Osteocyte (in vitro differentiated cells): ENCODE measurements around the gene SLC25A46. TPM values are rescaled to one million over a fixed set of nuclear protein-coding genes. Genes with fewer than 3 reads are reported as not detected.

ENCODE experiments used
- DNase-seq: peaks from one replicate; pipeline ENCODE4 v3.0.0; 2021; ENCODE audit warnings: mixed read lengths; ENCODE audit not compliant: unreplicated experiment; ENCODE audit errors: extremely low spot score
- H3K27ac Mint-ChIP-seq: one replicate; pipeline ENCODE4 v1.8.0; 2021; ENCODE audit warnings: mild to moderate bottlenecking, mixed read lengths; ENCODE audit not compliant: unreplicated experiment
- H3K27me3 Mint-ChIP-seq: one replicate; pipeline ENCODE4 v1.8.0; 2021; ENCODE audit warnings: mixed read lengths; ENCODE audit not compliant: unreplicated experiment
- H3K36me3 Mint-ChIP-seq: one replicate; pipeline ENCODE4 v1.8.0; 2021; ENCODE audit warnings: mixed read lengths; ENCODE audit not compliant: unreplicated experiment
- H3K4me1 Mint-ChIP-seq: one replicate; pipeline ENCODE4 v1.8.0; 2021; ENCODE audit warnings: mixed read lengths; ENCODE audit not compliant: unreplicated experiment
- H3K4me3 Mint-ChIP-seq: one replicate; pipeline ENCODE4 v1.8.0; 2021; ENCODE audit warnings: mild to moderate bottlenecking, moderate library complexity, mixed read lengths; ENCODE audit not compliant: unreplicated experiment
- H3K9me3 Mint-ChIP-seq: one replicate; pipeline ENCODE4 v1.8.0; 2021; ENCODE audit warnings: mixed read lengths; ENCODE audit not compliant: unreplicated experiment
- total RNA-seq: library from RNA; stranded (reverse); gene quantifications from 2 replicates; pipeline ENCODE4 v1.2.1, GENCODE V29; 2021
- TF ChIP-seq, protein P1 (sequence below): fragments of 200-600 bp; sonication (generic); IDR thresholded peaks from 2 replicates; pipeline ENCODE4 v1.5.0; 2021; ENCODE audit warnings: antibody characterized with exemption, mild to moderate bottlenecking, moderate library complexity

The SLC25A46 gene
- total RNA-seq, 1 donor from 2014 or later: 41.9 TPM

GRCh38 chr5:110736753-110737152 lies 2.1 kb upstream of the SLC25A46 start:
- TF ChIP-seq, protein P1, sequence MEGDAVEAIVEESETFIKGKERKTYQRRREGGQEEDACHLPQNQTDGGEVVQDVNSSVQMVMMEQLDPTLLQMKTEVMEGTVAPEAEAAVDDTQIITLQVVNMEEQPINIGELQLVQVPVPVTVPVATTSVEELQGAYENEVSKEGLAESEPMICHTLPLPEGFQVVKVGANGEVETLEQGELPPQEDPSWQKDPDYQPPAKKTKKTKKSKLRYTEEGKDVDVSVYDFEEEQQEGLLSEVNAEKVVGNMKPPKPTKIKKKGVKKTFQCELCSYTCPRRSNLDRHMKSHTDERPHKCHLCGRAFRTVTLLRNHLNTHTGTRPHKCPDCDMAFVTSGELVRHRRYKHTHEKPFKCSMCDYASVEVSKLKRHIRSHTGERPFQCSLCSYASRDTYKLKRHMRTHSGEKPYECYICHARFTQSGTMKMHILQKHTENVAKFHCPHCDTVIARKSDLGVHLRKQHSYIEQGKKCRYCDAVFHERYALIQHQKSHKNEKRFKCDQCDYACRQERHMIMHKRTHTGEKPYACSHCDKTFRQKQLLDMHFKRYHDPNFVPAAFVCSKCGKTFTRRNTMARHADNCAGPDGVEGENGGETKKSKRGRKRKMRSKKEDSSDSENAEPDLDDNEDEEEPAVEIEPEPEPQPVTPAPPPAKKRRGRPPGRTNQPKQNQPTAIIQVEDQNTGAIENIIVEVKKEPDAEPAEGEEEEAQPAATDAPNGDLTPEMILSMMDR: no peak
- Mint-ChIP-seq H3K27me3 (peaks cover 23% of the 10 kb centered on the region), H3K27ac (no peak overlapping the region), H3K4me1 (peaks cover 29% of the 10 kb centered on the region), H3K4me3 (no peak overlapping the region), H3K9me3 (no peaks in the 10 kb centered on the region), H3K36me3 (no peaks in the 10 kb centered on the region)
- DNase-seq: no peak

- Mint-ChIP-seq H3K4me1 (peaks cover 29% of the 10 kb centered on the region), H3K4me3 (peak overlapping the region; percentile 98), H3K36me3 (no peaks in the 10 kb centered on the region), H3K9me3 (no peaks in the 10 kb centered on the region), H3K27ac (peak overlapping the region; percentile 95), H3K27me3 (peaks cover 17% of the 10 kb centered on the region)
- TF ChIP-seq, protein P1: no peak
- no peak for DNase-seq
Observed at GRCh38 chr5:110738503-110738811, 350 bp upstream of the SLC25A46 start.

GRCh38 chr5:110751902-110752762 lies 13.3 kb downstream of the SLC25A46 start:
- TF ChIP-seq, protein P1: no peak
- no peaks in the 10 kb centered on the region for H3K9me3 Mint-ChIP-seq
- H3K36me3 Mint-ChIP-seq: peaks cover 28% of the 10 kb centered on the region
- no peak overlapping the region for H3K27ac Mint-ChIP-seq
- no peaks in the 10 kb centered on the region for H3K4me1 Mint-ChIP-seq
- H3K4me3 Mint-ChIP-seq: no peak overlapping the region
- no peaks in the 10 kb centered on the region for H3K27me3 Mint-ChIP-seq
- no peak for DNase-seq

DNA sequence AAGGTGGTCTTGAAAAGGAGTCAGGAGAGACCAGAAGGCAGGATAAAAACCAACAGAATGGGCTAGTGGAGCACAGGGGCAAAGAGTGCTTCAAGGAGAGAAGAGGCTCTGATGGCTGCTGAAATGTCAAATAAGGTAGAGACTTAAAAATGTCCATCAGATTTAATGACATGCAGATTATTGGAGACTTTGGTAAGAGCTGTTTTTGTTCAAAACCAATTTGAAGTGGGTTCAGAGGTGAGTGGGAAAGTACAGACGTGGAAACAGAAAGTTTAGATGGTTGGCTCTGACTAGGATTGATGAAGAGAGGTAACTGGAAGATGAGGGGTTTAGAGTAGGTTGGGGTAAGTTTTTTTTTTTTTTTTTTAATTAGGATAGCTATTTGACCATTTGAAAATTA lies 14.1 kb downstream of the SLC25A46 start:
- Mint-ChIP-seq H3K9me3 (no peaks in the 10 kb centered on the region), H3K36me3 (peaks cover 28% of the 10 kb centered on the region), H3K27ac (no peak overlapping the region), H3K4me1 (no peaks in the 10 kb centered on the region), H3K27me3 (no peaks in the 10 kb centered on the region), H3K4me3 (no peak overlapping the region)
- TF ChIP-seq, protein P1: no peak
- DNase-seq: no peak

GRCh38 chr5:110753600-110753999 lies 14.8 kb downstream of the SLC25A46 start:
- no peak overlapping the region for H3K27ac Mint-ChIP-seq
- DNase-seq: no peak
- H3K36me3 Mint-ChIP-seq: peaks cover 31% of the 10 kb centered on the region
- H3K4me3 Mint-ChIP-seq: no peak overlapping the region
- no peaks in the 10 kb centered on the region for H3K4me1 Mint-ChIP-seq
- TF ChIP-seq, protein P1: no peak
- H3K27me3 Mint-ChIP-seq: no peaks in the 10 kb centered on the region
- H3K9me3 Mint-ChIP-seq: no peaks in the 10 kb centered on the region
